BLaER1 (cell line): ENCODE measurements around the gene PIK3C2G.
"Not testable (repeated sequence)": the region's sequence is repeated elsewhere in the genome, so short reads cannot be mapped to it uniquely, and the experiment has no call there.

Source experiments
- H3K27ac ChIP-seq: shearing (Covaris generic); formaldehyde crosslinking; 2 replicates; pipeline ENCODE4 v1.8.1; 2022
- H3K27me3 ChIP-seq: shearing (Covaris generic); formaldehyde crosslinking; 2 replicates; pipeline ENCODE4 v1.8.1; 2022
- H3K36me3 ChIP-seq: shearing (Covaris generic); formaldehyde crosslinking; 2 replicates; pipeline ENCODE4 v1.8.1; 2022
- H3K4me1 ChIP-seq: shearing (Covaris generic); formaldehyde crosslinking; 2 replicates; pipeline ENCODE4 v1.8.1; 2022
- H3K4me2 ChIP-seq: shearing (Covaris generic); formaldehyde crosslinking; 2 replicates; pipeline ENCODE4 v1.8.1; 2022
- H3K4me3 ChIP-seq: shearing (Covaris generic); formaldehyde crosslinking; 2 replicates; pipeline ENCODE4 v1.8.1; 2022
- H3K9ac ChIP-seq: shearing (Covaris generic); formaldehyde crosslinking; 2 replicates; pipeline ENCODE4 v1.8.1; 2022
- H3K9me3 ChIP-seq: shearing (Covaris generic); formaldehyde crosslinking; 2 replicates; pipeline ENCODE4 v1.8.1; 2022
- H4K20me1 ChIP-seq: shearing (Covaris generic); formaldehyde crosslinking; 2 replicates; pipeline ENCODE4 v1.8.1; 2022
- Cebpa-rat ChIP-seq: shearing (Covaris generic); IDR thresholded peaks from 2 replicates; pipeline ENCODE4 v1.8.1; 2022

PIK3C2G gene

GRCh38 chr12:18502422-18502968, 241.2 kb downstream of the PIK3C2G start:
- Histone ChIP-seq H3K4me2 (no peak overlapping the region), H4K20me1 (no peaks in the 10 kb centered on the region), H3K9ac (no peak overlapping the region), H3K27me3 (no peaks in the 10 kb centered on the region), H3K4me3 (no peak overlapping the region), H3K9me3 (peaks cover 8% of the 10 kb centered on the region; the same call in 1 of the 2 replicates), H3K36me3 (no peaks in the 10 kb centered on the region), H3K27ac (no peak overlapping the region), H3K4me1 (no peaks in the 10 kb centered on the region)
- no peak for TF ChIP-seq Cebpa-rat

GRCh38 chr12:18521461-18521860, 260.1 kb downstream of the PIK3C2G start:
- no peak for TF ChIP-seq Cebpa-rat
- no peaks in the 10 kb centered on the region for H3K36me3 ChIP-seq
- no peak overlapping the region for H3K27ac ChIP-seq
- H3K9me3 ChIP-seq = peaks cover 36% of the 10 kb centered on the region
- no peak overlapping the region for H3K4me3 ChIP-seq
- no peaks in the 10 kb centered on the region for H3K4me1 ChIP-seq
- no peak overlapping the region for H3K4me2 ChIP-seq
- H3K9ac ChIP-seq = no peak overlapping the region
- no peaks in the 10 kb centered on the region for H3K27me3 ChIP-seq
- H4K20me1 ChIP-seq = no peaks in the 10 kb centered on the region

DNA sequence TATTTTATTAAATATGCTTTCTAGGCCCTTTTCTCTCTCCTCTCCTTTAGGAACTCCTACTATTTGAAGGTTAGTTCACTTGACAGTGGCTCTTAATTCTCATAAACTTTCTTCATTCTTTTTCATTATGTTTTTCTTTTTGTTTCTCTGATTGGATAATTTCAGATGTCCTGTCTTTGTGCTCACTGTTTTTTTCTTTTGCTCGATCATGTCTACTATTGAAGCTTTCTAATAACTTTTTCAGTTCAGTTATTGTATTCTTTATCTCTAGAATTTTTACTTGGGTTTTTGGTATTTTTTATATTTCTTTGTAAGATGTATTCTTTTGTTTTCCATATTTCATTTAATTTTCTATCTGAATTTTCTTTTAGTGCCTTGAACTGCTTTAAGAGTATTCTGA, 261.5 kb downstream of the PIK3C2G start:
- Histone ChIP-seq H3K4me3 (no peak overlapping the region), H3K9ac (no peak overlapping the region), H3K9me3 (peaks cover 36% of the 10 kb centered on the region), H3K4me1 (no peaks in the 10 kb centered on the region), H4K20me1 (no peaks in the 10 kb centered on the region), H3K27ac (no peak overlapping the region), H3K27me3 (no peaks in the 10 kb centered on the region), H3K4me2 (no peak overlapping the region), H3K36me3 (no peaks in the 10 kb centered on the region)
- TF ChIP-seq Cebpa-rat = no peak

DNA sequence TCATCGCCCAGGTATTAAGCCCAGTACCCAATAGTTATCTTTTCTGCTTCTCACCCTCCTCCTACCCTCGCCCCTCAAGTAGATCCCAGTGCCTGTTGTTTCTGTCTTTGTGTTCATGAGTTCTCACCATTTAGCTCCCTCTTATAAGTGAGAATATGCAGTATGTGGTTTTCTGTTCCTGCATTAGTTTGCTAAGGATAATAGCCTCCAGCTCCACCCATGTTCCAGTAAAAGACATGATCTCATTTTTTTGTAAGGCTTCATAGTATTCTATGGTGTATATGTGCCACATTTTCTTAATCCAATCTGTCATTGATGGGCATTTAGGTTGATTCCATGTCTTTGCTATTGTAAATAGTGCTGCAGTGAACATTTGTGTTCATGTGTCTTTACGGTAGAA, 281.2 kb downstream of the PIK3C2G start:
- not testable (repeated sequence) for H3K4me2 ChIP-seq, H3K9me3 ChIP-seq, H3K36me3 ChIP-seq, H3K9ac ChIP-seq, H3K4me1 ChIP-seq, H3K27me3 ChIP-seq, H3K4me3 ChIP-seq, H4K20me1 ChIP-seq, H3K27ac ChIP-seq

- Histone ChIP-seq H3K4me3 (no peak overlapping the region), H3K27ac (no peak overlapping the region), H3K4me2 (no peak overlapping the region), H3K9me3 (no peaks in the 10 kb centered on the region), H3K27me3 (no peaks in the 10 kb centered on the region), H3K36me3 (no peaks in the 10 kb centered on the region), H4K20me1 (no peaks in the 10 kb centered on the region), H3K4me1 (no peaks in the 10 kb centered on the region), H3K9ac (no peak overlapping the region)
- TF ChIP-seq Cebpa-rat = no peak
Measured at GRCh38 chr12:18546399-18546798, 285.1 kb downstream of the PIK3C2G start.

DNA sequence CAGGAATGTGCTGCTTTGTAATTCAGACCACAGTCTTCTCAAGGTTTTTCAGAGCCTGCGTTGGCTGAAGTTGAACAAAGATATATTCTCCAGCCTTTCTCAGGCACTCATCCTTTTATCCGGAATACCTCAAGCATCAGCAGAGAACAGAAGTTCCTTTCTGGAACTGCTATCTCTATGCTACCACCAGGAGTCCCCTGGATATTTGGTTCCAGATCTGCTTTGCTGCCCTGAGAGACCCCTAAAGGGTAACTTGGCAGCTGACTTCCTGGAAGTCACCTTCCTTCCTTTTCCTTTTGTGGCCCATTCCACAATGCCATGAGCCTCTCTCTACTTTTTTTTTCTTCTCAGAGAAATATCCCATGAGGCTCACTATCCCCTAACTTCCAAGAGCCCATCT, 288.3 kb downstream of the PIK3C2G start:
- no peak overlapping the region for H3K9ac ChIP-seq

DNA sequence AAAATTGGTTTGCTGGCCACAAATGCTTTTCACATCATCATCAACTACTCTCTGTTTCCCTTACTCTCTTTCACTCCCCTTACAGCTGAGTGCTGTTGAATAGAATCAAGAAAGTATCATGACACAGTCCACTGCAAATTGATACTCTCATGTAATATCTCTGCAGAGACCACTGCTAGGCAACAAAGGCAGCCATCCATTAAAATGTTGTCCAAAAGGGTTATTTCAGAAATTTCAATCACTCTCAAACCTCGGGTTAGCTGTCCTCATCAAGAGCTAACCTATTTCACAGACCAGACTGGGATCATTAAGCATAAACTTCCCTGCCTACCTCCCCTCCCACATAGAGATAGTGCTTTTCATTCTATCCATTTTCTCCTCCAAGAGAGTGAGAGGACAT, 289.8 kb downstream of the PIK3C2G start:
- no peak for TF ChIP-seq Cebpa-rat
- Histone ChIP-seq H3K4me1 (no peaks in the 10 kb centered on the region), H4K20me1 (no peaks in the 10 kb centered on the region), H3K27ac (no peak overlapping the region), H3K27me3 (no peaks in the 10 kb centered on the region), H3K9ac (no peak overlapping the region), H3K4me2 (no peak overlapping the region), H3K4me3 (no peak overlapping the region), H3K9me3 (no peaks in the 10 kb centered on the region), H3K36me3 (no peaks in the 10 kb centered on the region)

More for the DNA sequence above, 288.3 kb downstream of the PIK3C2G start:
- no peak overlapping the region for H3K4me3 ChIP-seq
- no peak for TF ChIP-seq Cebpa-rat
- no peak overlapping the region for H3K4me2 ChIP-seq
- no peaks in the 10 kb centered on the region for H3K9me3 ChIP-seq
- H3K27me3 ChIP-seq = no peaks in the 10 kb centered on the region
- H4K20me1 ChIP-seq = no peaks in the 10 kb centered on the region
- H3K27ac ChIP-seq = no peak overlapping the region
- no peaks in the 10 kb centered on the region for H3K4me1 ChIP-seq
- H3K36me3 ChIP-seq = no peaks in the 10 kb centered on the region

DNA sequence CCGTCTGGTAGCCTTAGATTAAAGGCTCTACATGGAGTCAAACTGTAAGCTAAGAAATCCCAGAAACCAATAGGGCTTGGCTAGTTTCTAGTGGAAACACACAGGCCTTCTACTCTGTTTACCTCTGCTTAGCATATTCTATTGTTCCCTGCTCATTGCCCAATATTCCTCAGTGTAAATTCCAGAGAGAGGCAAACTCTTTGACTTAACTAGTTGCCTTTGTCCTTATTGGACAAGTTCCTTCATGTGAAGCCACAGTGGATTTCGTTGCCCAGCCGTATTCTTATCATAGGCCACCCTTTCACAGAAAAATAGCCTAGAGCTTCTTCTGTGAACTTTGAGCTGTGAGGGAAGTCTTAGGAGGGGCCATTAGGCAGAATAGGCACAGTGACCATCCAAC, 290.4 kb downstream of the PIK3C2G start:
- H3K4me1 ChIP-seq = no peaks in the 10 kb centered on the region
- no peaks in the 10 kb centered on the region for H3K27me3 ChIP-seq
- H3K9me3 ChIP-seq = no peaks in the 10 kb centered on the region
- no peak for TF ChIP-seq Cebpa-rat
- H3K4me2 ChIP-seq = no peak overlapping the region
- no peaks in the 10 kb centered on the region for H3K36me3 ChIP-seq
- H3K4me3 ChIP-seq = no peak overlapping the region
- no peak overlapping the region for H3K9ac ChIP-seq
- H4K20me1 ChIP-seq = no peaks in the 10 kb centered on the region
- H3K27ac ChIP-seq = no peak overlapping the region

- H3K27ac ChIP-seq = no peak overlapping the region
- no peaks in the 10 kb centered on the region for H4K20me1 ChIP-seq
- no peaks in the 10 kb centered on the region for H3K4me1 ChIP-seq
- H3K36me3 ChIP-seq = no peaks in the 10 kb centered on the region
- H3K4me2 ChIP-seq = no peak overlapping the region
- no peak overlapping the region for H3K9ac ChIP-seq
- TF ChIP-seq Cebpa-rat = no peak
- H3K4me3 ChIP-seq = no peak overlapping the region
- no peaks in the 10 kb centered on the region for H3K27me3 ChIP-seq
- H3K9me3 ChIP-seq = no peaks in the 10 kb centered on the region
Measured at GRCh38 chr12:18552829-18553228, 291.5 kb downstream of the PIK3C2G start.

GRCh38 chr12:18556161-18556560, 294.8 kb downstream of the PIK3C2G start:
- Histone ChIP-seq H3K4me1 (no peaks in the 10 kb centered on the region), H3K27ac (no peak overlapping the region)
- TF ChIP-seq Cebpa-rat = no peak

DNA sequence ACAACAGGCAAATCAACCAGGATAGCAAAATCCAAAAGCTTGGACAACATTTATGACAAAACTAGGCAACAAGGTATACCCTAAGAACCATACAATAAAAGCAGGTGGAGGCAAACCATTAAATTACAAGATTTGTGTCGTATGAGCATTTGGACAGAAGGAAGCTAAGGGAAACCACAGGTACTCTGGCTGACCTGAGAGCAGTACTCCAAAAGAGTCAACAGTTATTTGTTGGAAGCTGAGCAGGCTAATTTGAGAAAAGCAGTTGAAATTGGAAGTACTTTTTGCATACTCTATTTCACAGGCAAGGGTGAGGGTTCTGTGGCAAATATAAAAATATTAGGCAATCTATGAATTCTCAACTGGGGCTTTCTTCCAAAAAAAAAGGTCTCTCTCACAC, 297.9 kb downstream of the PIK3C2G start:
- H3K9ac ChIP-seq = no peak overlapping the region
- no peaks in the 10 kb centered on the region for H3K9me3 ChIP-seq
- H3K27ac ChIP-seq = no peak overlapping the region
- TF ChIP-seq Cebpa-rat = no peak
- no peak overlapping the region for H3K4me2 ChIP-seq
- no peaks in the 10 kb centered on the region for H3K27me3 ChIP-seq
- H3K4me3 ChIP-seq = no peak overlapping the region
- no peaks in the 10 kb centered on the region for H3K4me1 ChIP-seq
- no peaks in the 10 kb centered on the region for H3K36me3 ChIP-seq
- no peaks in the 10 kb centered on the region for H4K20me1 ChIP-seq

More at GRCh38 chr12:18556161-18556560, 294.8 kb downstream of the PIK3C2G start:
- no peak overlapping the region for H3K9ac ChIP-seq
- no peaks in the 10 kb centered on the region for H3K9me3 ChIP-seq
- no peaks in the 10 kb centered on the region for H3K36me3 ChIP-seq
- H3K27me3 ChIP-seq = no peaks in the 10 kb centered on the region
- H3K4me3 ChIP-seq = no peak overlapping the region
- H4K20me1 ChIP-seq = no peaks in the 10 kb centered on the region
- H3K4me2 ChIP-seq = no peak overlapping the region
